Adrenal gland (tissue), 5 donors: Measurements from ENCODE around the gene CNTD1.
A peak's percentile ranks its signal among the peaks of the same experiment; 100 is the strongest.

Experiments used
- POLR2A ChIP-seq, 2 donors: fragments of 450-650 bp; IDR thresholded peaks; one replicate each; pipeline ENCODE4 v1.6.1; 2017; ENCODE audit warnings: antibody characterized with exemption in 2 of 2, mild to moderate bottlenecking in 2 of 2, moderate library complexity in 1 of 2
- TF ChIP-seq, protein P1 (sequence below), 6 experiments: fragments of 450-650 bp in 4 of 6; fragments of 200-600 bp in 2 of 6; sonication (generic) in 1 of 6; IDR thresholded peaks; 1 replicate in 5 of 6; 2 replicates in 1 of 6; pipeline versions ENCODE4 v1.5.1 to v1.8.0; 2016 to 2021; ENCODE audit warnings: antibody characterized with exemption in 6 of 6, mild to moderate bottlenecking in 2 of 6, moderate library complexity in 1 of 6
- donor health status: DM: no; HTN: no; CAD: no.

DNA sequence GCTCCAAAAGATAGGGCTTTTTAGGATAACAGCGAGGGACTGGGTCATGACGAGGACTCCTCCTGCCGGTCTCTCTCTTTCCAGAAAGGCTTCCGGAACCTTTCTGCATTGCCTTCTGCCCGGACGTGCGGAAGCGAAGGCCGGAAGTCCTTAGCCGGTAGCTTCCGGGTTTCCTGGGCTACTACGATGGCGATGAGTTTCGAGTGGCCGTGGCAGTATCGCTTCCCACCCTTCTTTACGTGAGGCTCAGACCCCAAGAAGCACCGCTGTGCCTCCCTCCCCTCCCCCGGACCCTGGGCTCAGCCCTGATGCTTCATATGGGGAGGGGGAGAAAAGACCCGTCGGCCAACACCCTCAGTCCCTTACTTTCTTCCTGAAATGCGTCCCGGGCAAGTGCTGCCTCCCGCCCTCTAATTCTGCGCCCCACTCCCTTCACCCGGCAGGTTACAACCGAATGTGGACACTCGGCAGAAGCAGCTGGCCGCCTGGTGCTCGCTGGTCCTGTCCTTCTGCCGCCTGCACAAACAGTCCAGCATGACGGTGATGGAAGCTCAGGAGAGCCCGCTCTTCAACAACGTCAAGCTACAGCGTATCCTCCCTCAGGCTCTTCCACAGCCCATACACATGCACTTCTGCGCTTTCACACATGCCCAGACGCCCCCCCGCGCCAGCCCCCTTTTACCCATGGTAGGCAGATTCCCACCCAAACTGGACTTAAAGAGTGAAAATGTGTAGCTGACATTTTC is 25.2 kb upstream of the CNTD1 start, which contains the start of gene VPS25:
- TF ChIP-seq, protein P1, sequence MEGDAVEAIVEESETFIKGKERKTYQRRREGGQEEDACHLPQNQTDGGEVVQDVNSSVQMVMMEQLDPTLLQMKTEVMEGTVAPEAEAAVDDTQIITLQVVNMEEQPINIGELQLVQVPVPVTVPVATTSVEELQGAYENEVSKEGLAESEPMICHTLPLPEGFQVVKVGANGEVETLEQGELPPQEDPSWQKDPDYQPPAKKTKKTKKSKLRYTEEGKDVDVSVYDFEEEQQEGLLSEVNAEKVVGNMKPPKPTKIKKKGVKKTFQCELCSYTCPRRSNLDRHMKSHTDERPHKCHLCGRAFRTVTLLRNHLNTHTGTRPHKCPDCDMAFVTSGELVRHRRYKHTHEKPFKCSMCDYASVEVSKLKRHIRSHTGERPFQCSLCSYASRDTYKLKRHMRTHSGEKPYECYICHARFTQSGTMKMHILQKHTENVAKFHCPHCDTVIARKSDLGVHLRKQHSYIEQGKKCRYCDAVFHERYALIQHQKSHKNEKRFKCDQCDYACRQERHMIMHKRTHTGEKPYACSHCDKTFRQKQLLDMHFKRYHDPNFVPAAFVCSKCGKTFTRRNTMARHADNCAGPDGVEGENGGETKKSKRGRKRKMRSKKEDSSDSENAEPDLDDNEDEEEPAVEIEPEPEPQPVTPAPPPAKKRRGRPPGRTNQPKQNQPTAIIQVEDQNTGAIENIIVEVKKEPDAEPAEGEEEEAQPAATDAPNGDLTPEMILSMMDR (IDR thresholded peaks at IDR 0.05), result peak in 1 of 6 experiments; percentile 4
- TF ChIP-seq POLR2A (IDR thresholded peaks at IDR 0.05), result peak in 1 of 2 donors; percentile 38
